SK-N-MC (cell line): ENCODE measurements around the gene OPN1MW.
"Not testable (repeated sequence)": the region's sequence is repeated elsewhere in the genome, so short reads cannot be mapped to it uniquely, and the experiment has no call there.

Experiments used
- DNase-seq: peaks from one replicate; pipeline ENCODE4 v3.0.0-alpha.2; 2011; ENCODE audit warnings: low read depth, low spot score
- H3K27ac ChIP-seq: fragments of 200-600 bp; sonication (generic); 2 replicates; pipeline ENCODE4 v1.5.1; 2016; ENCODE audit warnings: mixed run types
- H3K36me3 ChIP-seq: fragments of 200-600 bp; sonication (generic); 2 replicates; pipeline ENCODE4 v1.6.1; 2017; ENCODE audit warnings: antibody characterized with exemption, low read length, mixed read lengths; ENCODE audit not compliant: insufficient read depth
- H3K4me3 ChIP-seq: fragments of 200-600 bp; sonication (generic); 2 replicates; pipeline ENCODE4 v1.5.1; 2016
- H3K9ac ChIP-seq: fragments of 200-600 bp; sonication (generic); 2 replicates; pipeline ENCODE4 v1.8.0; 2017; ENCODE audit warnings: mixed run types, mixed read lengths; ENCODE audit not compliant: insufficient read length
- H3K9me3 ChIP-seq: fragments of 200-600 bp; sonication (generic); 2 replicates; pipeline ENCODE4 v1.6.1; 2017; ENCODE audit warnings: low read depth, mild to moderate bottlenecking, antibody characterized with exemption, low read length, moderate library complexity, mixed read lengths

The OPN1MW gene

GRCh38 chrX:154159345-154159744 is 23.1 kb upstream of the OPN1MW start:
- not testable (repeated sequence) for H3K36me3 ChIP-seq, H3K9ac ChIP-seq, DNase-seq, H3K27ac ChIP-seq, H3K4me3 ChIP-seq, H3K9me3 ChIP-seq

DNA sequence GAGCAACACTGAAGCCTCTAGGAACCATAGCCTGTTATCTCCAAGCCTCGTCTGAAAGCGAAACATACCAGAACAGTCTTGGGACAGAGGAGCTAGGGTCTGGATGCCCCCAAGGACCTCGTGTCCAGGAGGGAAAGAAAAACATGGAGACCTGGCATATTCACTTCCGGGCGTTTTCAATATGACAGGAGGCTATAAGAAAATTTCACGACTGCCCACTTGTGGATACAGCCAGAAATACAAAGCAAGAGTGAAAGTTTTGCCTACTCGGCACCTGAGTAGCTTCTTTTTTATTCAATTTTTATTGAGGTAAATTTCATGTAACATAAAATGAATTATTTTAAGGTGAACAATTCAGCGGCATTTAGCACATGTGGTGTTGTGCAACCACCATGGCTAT is 17.5 kb upstream of the OPN1MW start:
- H3K36me3 ChIP-seq, H3K4me3 ChIP-seq, H3K27ac ChIP-seq: not testable (repeated sequence)

GRCh38 chrX:154168384-154168783 is 14.0 kb upstream of the OPN1MW start:
- H3K36me3 ChIP-seq, H3K9ac ChIP-seq, H3K27ac ChIP-seq, DNase-seq, H3K9me3 ChIP-seq, H3K4me3 ChIP-seq: not testable (repeated sequence)

More for the DNA sequence above, 17.5 kb upstream of the OPN1MW start:
- not testable (repeated sequence) for H3K9ac ChIP-seq, DNase-seq, H3K9me3 ChIP-seq

GRCh38 chrX:154172535-154172943 is 9.9 kb upstream of the OPN1MW start:
- not testable (repeated sequence) for H3K9me3 ChIP-seq, H3K36me3 ChIP-seq, H3K4me3 ChIP-seq, H3K9ac ChIP-seq, H3K27ac ChIP-seq, DNase-seq

GRCh38 chrX:154174356-154174755 is 8.0 kb upstream of the OPN1MW start:
- H3K9ac ChIP-seq, H3K9me3 ChIP-seq, H3K27ac ChIP-seq, H3K4me3 ChIP-seq, H3K36me3 ChIP-seq, DNase-seq: not testable (repeated sequence)

DNA sequence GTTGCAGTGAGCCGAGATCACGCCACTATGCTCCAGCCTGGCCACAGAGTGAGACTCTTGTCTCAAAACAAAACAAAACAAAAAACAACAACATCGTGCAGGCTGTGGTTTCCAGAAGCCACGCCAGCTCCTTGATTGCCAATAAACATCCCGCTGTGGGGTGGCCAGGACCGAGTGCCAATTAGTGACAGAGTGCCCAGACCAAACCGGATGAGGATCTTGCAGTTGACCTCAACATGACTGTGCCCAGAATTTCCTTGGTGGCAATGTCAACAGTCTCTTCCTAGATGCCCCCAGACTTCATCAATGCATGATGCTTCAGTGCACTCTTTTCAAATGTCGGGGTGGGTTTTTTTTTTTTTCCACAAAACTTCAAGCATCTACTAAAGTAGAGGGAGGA is 1.4 kb downstream of the OPN1MW start:
- not testable (repeated sequence) for DNase-seq, H3K4me3 ChIP-seq, H3K36me3 ChIP-seq, H3K27ac ChIP-seq, H3K9me3 ChIP-seq, H3K9ac ChIP-seq

- not testable (repeated sequence) for H3K36me3 ChIP-seq, H3K9me3 ChIP-seq, H3K9ac ChIP-seq, H3K27ac ChIP-seq, DNase-seq, H3K4me3 ChIP-seq
These were observed 10.4 kb downstream of the OPN1MW start for GRCh38 chrX:154192846-154193245.

DNA sequence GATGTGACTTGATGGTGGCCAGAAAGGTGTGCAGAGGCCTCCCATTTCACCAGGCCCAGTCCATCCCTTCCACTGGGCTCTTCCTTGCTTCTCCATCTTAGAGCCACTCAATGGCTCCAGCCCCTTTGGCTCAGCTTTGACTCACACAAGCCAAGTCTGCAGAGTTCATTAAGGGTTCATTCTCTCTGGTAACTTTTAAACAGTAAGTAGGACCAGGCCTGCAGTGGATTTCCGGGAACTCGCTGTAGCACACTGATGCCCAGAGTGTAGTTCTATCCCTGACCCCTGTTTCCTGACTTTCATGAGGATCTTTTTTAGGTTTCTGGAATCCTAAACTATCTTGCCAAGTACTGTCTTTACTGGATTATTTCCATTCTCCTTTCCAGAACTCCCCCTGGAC is 11.9 kb downstream of the OPN1MW start:
- H3K27ac ChIP-seq, H3K36me3 ChIP-seq, H3K9ac ChIP-seq, H3K9me3 ChIP-seq, DNase-seq, H3K4me3 ChIP-seq: not testable (repeated sequence)

DNA sequence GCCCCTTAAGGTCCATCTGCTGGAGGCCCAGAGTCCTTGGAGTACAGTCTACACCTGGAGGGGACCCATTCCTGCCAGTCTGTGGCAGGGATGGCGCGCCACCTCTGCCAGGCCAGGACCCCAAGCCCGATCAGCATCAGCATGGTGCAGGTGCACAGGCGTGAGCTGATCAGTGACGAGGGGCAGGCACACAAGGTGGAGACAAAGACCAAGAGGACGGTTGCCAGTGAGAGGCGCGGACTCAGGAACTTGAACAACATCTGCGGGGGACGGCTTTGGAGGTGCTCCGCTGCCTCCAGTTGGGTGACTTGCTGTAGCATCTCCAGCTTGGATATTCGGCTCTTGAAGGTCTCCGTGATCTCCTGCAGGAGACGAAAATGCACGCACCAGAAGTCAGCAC is 14.1 kb downstream of the OPN1MW start:
- not testable (repeated sequence) for H3K9ac ChIP-seq, H3K27ac ChIP-seq, H3K4me3 ChIP-seq, DNase-seq, H3K9me3 ChIP-seq, H3K36me3 ChIP-seq

- not testable (repeated sequence) for DNase-seq, H3K4me3 ChIP-seq
These were observed 27.4 kb downstream of the OPN1MW start for GRCh38 chrX:154209670-154210418.

DNA sequence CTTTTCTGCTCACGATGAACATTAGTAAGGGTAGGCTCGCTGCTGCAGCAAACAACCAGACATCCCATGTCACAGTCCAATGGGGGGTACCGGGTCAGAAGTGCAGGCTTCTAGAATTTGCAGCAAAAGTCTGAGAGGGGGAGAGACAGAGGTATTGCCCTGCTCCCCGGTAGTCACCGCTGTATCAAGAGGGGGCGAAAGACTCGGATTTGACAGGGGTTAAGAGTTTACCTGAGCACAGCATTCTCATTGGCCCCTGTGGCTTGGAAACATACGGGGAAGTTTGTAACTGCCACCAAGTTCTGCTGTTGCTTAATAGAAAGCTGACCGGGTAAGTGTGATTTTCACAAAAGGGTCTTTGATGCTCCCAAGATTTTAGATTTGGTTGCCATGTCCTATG is 28.7 kb downstream of the OPN1MW start:
- H3K9ac ChIP-seq, H3K9me3 ChIP-seq, H3K27ac ChIP-seq, DNase-seq, H3K36me3 ChIP-seq, H3K4me3 ChIP-seq: not testable (repeated sequence)

More at GRCh38 chrX:154209670-154210418, 27.4 kb downstream of the OPN1MW start:
- not testable (repeated sequence) for H3K36me3 ChIP-seq, H3K9ac ChIP-seq, H3K27ac ChIP-seq, H3K9me3 ChIP-seq

DNA sequence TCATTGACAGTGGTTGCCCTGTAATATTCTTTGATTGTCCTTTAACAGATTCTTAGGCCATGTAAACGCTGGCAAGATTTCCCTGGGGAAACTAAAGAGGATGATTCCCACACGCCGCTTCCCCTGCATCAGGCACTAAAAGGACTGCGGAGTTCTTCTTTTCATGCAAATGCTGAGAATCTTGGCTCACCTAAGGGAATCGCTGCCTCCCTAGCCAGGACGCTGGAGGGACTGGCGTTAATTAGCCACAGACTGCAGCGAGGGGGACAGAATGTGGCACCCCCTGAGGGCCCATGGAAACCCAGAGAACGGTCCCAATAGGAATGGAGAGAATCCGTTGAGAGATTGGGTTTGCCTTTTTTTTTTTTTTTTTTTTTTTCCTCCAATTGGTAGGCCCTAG is 29.1 kb downstream of the OPN1MW start:
- H3K9ac ChIP-seq, H3K9me3 ChIP-seq, H3K4me3 ChIP-seq, H3K36me3 ChIP-seq, DNase-seq, H3K27ac ChIP-seq: not testable (repeated sequence)

- H3K9me3 ChIP-seq, H3K4me3 ChIP-seq, H3K36me3 ChIP-seq, DNase-seq, H3K9ac ChIP-seq, H3K27ac ChIP-seq: not testable (repeated sequence)
These were observed 37.1 kb downstream of the OPN1MW start, which contains the start of gene OPN1MW2 for GRCh38 chrX:154219456-154219855. Gene OPN1MW2 (plus strand): TSS chrX:154219756. CDS start chrX:154219816, 60 bp downstream.

- H3K9me3 ChIP-seq, H3K36me3 ChIP-seq, H3K4me3 ChIP-seq, H3K9ac ChIP-seq, DNase-seq, H3K27ac ChIP-seq: not testable (repeated sequence)
These were observed 42.9 kb downstream of the OPN1MW start for GRCh38 chrX:154225292-154225691.

DNA sequence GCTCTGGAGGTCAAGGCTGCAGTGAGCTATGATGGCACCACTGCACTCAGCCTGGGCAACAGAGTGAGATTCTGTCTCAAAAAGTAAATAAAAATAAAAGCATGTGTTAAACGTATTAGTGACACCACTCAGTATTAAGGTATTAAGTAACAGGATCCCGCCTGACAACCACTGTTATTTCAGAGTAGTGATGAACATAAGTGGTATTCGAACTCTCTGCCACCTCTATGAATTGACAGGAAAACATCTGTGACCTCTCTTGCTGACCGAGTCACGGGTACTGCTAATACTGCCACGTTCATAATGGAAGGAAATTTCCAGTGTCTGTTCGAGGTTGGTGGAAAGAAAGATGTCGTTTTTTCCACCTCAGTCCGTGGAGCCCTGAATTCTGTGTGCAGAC is 44.3 kb downstream of the OPN1MW start:
- not testable (repeated sequence) for H3K9me3 ChIP-seq, DNase-seq, H3K9ac ChIP-seq, H3K27ac ChIP-seq, H3K36me3 ChIP-seq, H3K4me3 ChIP-seq
